ENCODE data around the gene HIVEP1.
"Not testable (repeated sequence)": the region's sequence is repeated elsewhere in the genome, so short reads cannot be mapped to it uniquely, and the experiment has no call there.

Gene HIVEP1

DNA sequence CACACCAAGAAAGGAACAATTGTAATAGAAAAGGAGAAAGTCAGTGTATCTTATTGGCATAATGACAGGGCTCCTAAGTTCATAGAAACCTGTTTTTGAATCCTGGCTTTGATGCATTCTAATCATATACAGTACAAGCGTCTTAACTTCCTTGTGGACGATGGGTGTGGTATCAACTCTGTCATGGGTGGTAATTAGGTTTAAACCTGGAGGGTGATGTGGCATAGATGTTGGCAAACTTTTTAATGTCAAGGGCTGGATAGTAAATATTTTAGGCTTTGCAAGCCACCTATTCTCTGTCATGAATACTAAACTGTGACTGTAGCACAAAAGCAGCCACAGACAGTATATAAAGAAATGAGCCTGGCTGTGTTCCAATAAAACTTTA lies 139.3 kb downstream of the HIVEP1 start:
- H3K4me3 ChIP-seq (replicated peaks; ENCODE audit: low read depth, low read length) = no peak overlapping the region
- DNase-seq (ENCODE audit: low read depth) = no peak
- TF ChIP-seq, protein P1, sequence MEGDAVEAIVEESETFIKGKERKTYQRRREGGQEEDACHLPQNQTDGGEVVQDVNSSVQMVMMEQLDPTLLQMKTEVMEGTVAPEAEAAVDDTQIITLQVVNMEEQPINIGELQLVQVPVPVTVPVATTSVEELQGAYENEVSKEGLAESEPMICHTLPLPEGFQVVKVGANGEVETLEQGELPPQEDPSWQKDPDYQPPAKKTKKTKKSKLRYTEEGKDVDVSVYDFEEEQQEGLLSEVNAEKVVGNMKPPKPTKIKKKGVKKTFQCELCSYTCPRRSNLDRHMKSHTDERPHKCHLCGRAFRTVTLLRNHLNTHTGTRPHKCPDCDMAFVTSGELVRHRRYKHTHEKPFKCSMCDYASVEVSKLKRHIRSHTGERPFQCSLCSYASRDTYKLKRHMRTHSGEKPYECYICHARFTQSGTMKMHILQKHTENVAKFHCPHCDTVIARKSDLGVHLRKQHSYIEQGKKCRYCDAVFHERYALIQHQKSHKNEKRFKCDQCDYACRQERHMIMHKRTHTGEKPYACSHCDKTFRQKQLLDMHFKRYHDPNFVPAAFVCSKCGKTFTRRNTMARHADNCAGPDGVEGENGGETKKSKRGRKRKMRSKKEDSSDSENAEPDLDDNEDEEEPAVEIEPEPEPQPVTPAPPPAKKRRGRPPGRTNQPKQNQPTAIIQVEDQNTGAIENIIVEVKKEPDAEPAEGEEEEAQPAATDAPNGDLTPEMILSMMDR (IDR thresholded peaks at IDR 0.05; ENCODE audit: low read length, missing control alignments) = no peak

DNA sequence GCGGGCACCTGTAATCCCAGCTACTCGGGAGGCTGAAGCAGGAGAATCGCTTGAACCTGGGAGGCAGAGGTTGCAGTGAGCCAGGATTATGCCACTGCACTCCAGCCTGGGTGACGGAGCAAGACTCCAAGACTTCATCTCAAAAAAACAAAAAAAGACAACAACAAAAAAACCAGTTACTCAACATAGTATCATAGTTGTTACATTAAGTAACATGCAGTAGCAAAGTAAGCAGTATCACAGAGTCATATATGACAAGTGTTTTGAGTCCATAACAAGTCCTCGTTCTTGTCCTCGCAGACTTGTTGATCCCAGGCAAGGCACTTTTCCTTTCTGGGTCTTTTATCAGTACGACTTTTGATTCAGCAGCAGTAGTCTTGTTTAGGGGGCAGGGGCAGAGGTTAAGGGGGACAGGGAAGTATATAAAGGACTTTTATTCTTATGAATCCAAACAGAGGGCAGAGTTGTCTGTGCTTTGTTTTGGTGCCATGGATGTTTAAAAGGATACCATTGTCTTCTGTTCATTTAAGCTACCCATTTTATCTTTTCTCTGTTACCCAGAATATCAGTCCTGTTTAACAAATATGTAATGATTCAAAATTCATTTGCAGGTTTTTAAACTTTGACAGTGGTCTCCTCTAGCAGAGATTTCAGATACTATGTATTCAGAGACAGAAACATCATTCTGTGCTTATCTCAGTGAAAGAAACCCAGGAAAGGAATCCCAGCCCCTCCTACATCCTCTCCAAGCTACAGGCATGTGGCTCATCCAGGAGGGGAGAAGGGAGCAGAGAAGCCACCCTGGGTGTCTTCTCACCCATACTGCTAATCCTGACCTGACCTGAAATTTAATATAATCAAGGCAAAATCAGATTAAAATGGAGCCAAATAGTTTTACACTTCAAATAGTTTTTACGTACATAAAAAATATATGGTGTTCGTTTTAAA lies 140.2 kb downstream of the HIVEP1 start:
- no peak overlapping the region for H3K4me3 ChIP-seq (replicated peaks; ENCODE audit: low read depth, low read length)
- TF ChIP-seq, protein P1 (IDR thresholded peaks at IDR 0.05; ENCODE audit: low read length, missing control alignments) = no peak
- DNase-seq (ENCODE audit: low read depth) = no peak

DNA sequence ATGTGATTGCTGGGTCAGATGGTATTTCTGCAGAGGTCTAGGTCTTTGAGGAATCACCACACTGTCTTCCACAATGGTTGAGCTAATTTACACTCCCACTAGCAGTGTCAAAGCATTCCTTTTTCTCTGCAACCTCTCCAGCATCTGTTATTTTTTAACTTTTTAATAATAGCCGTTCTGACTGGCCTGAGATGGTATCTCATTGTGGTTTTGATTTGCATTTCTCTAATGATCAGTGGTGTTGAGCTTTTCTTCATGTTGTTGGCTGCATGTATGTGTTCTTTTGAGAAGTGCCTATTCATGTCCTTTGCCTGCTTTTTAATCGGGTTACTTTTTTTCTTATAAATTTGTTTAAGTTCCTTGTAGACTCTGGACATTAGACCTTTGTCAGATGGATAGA lies 143.7 kb downstream of the HIVEP1 start:
- not testable (repeated sequence) for DNase-seq (ENCODE audit: low read depth); H3K4me3 ChIP-seq (replicated peaks; ENCODE audit: low read depth, low read length)

DNA sequence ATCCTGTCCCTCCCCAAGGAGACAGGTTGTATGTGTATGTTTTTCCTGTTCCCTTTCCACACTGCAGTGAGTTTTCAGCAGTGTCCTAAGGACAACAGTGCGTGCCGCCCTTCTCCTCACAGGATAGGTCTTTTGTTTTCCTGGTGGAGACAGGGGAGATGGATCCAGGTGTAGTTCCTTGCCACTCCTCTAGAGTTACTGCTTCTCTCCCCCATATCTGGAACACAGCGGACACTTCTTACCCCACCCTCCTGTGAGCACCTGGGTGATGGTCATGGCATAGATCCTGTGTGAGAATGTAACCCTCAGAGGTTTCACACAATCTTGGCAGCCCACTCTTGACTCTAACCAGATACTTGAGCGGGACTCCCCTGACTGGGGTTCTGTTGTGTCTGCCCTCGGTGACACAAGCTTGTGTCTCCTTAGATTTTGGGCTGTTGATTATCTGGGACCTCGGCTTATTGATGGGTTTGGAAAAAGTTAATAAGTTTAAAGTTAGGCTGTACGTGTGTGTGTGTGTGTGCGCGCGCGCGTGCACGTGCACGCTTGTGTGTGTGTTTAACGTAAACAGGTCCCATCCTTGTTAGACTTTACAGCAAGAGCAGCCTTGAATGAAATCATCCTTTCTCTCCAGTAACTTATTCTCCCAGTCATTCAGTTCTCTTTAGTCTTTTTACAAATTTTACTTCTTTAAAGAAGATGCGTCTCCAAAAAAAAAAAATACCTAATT lies 146.7 kb downstream of the HIVEP1 start:
- TF ChIP-seq, protein P1 (IDR thresholded peaks at IDR 0.05; ENCODE audit: low read length, missing control alignments) = no peak
- DNase-seq (ENCODE audit: low read depth) = no peak
- H3K4me3 ChIP-seq (replicated peaks; ENCODE audit: low read depth, low read length) = no peak overlapping the region

DNA sequence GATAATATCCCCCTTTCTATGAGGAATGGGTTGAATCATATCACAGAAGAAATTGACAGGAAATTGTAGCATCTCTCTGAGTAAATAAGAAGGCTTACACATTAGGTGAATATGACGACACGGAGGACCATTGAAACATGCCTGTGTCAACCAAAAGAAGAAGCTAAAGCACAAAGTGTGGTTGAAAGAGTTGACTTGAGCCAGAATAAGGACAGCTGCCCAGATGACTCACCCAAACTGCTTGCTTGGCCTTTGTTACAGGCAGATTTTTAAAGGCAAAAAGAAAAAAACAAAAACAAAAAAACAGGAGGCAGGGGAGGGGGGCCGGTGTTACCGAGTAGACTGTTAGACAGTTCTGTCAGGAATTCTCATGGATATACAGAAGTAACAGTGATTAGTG lies 148.2 kb downstream of the HIVEP1 start:
- H3K4me3 ChIP-seq (replicated peaks; ENCODE audit: low read depth, low read length) = no peak overlapping the region
- peak; percentile 69 for DNase-seq (ENCODE audit: low read depth)
- TF ChIP-seq, protein P1 (IDR thresholded peaks at IDR 0.05; ENCODE audit: low read length, missing control alignments) = no peak

DNA sequence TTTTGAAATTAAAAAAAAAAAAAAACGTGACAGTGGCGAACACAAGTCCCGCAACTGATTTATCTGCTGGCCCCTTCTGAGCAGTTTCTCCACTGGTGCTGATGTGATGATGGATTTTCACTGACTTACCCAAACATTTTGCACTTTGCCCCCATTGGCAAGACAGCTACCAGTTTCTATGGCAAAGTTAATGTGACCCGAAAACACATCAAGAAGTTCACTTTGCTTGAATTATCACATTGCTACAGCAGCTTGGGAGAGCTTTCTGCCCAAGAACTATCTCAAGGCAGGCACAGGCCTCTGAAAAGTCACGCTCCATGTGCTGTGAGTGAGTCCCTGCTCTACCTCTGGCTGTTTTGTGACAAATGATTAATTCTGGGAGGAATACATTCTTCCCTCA lies 150.1 kb downstream of the HIVEP1 start:
- H3K4me3 ChIP-seq (replicated peaks; ENCODE audit: low read depth, low read length) = no peak overlapping the region
- TF ChIP-seq, protein P1 (IDR thresholded peaks at IDR 0.05; ENCODE audit: low read length, missing control alignments) = no peak

DNA sequence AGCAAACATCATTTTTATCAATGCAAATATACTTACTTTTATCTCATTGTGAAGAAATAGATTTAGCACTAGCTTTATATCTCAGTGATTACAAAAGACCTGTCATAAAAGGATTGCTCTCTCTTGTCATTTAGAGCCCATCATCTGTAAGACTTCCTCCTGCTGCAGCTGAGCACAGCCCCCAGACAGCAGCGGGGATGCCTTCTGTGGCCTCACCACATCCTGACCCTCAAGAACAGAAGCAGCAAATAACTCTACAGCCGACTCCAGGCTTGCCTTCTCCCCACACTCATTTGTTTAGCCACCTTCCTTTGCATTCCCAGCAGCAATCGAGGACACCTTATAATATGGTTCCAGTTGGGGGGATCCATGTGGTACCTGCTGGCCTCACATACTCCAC lies 151.0 kb downstream of the HIVEP1 start:
- DNase-seq (ENCODE audit: low read depth) = no peak
- H3K4me3 ChIP-seq (replicated peaks; ENCODE audit: low read depth, low read length) = no peak overlapping the region
- TF ChIP-seq, protein P1 (IDR thresholded peaks at IDR 0.05; ENCODE audit: low read length, missing control alignments) = no peak

More for the DNA sequence above, 150.1 kb downstream of the HIVEP1 start:
- no peak for DNase-seq (ENCODE audit: low read depth)

Measured in fibroblast of pulmonary artery (primary cell).